OCI-LY1 (cell line): ENCODE results near the gene OR51G1.

Source experiments
- EZH2 ChIP-seq: fragments of 200-600 bp; sonication (generic), shearing (Covaris generic); IDR thresholded peaks from 2 replicates; pipeline ENCODE4 v1.8.0; 2017; ENCODE audit warnings: borderline replicate concordance, mixed run types, mild to moderate bottlenecking, antibody characterized with exemption, low read length, moderate library complexity, mixed read lengths
- TF ChIP-seq, protein P1 (sequence below): fragments of 200-600 bp; sonication (generic), shearing (Covaris generic); IDR thresholded peaks from 2 replicates; pipeline ENCODE4 v1.5.1; 2017; ENCODE audit warnings: mild to moderate bottlenecking, antibody characterized with exemption, low read length, moderate library complexity, mixed read lengths

- no peak for TF ChIP-seq EZH2
- TF ChIP-seq, protein P1, sequence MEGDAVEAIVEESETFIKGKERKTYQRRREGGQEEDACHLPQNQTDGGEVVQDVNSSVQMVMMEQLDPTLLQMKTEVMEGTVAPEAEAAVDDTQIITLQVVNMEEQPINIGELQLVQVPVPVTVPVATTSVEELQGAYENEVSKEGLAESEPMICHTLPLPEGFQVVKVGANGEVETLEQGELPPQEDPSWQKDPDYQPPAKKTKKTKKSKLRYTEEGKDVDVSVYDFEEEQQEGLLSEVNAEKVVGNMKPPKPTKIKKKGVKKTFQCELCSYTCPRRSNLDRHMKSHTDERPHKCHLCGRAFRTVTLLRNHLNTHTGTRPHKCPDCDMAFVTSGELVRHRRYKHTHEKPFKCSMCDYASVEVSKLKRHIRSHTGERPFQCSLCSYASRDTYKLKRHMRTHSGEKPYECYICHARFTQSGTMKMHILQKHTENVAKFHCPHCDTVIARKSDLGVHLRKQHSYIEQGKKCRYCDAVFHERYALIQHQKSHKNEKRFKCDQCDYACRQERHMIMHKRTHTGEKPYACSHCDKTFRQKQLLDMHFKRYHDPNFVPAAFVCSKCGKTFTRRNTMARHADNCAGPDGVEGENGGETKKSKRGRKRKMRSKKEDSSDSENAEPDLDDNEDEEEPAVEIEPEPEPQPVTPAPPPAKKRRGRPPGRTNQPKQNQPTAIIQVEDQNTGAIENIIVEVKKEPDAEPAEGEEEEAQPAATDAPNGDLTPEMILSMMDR, result no peak
These were observed 2.3 kb downstream of the OR51G1 start for GRCh38 chr11:4921796-4922195.
